AG04449 (cell line): ENCODE measurements around the gene NMU.
"Not testable (repeated sequence)": the region's sequence is repeated elsewhere in the genome, so short reads cannot be mapped to it uniquely, and the experiment has no call there.

ENCODE experiments used
- CTCF ChIA-PET: fragments of 350-600 bp; formaldehyde crosslinking; extraction: SDS; loops from one replicate; lab custom pipeline; 2021; ENCODE audit warnings: antibody characterized with exemption; lab: Yijun Ruan, JAX
- POLR2A ChIA-PET: fragments of 400-600, 350-600 bp; formaldehyde crosslinking; extraction: SDS; loops from one replicate; lab custom pipeline; 2020; ENCODE audit warnings: antibody characterized with exemption, inconsistent platforms; lab: Yijun Ruan, JAX
- DNase-seq: peaks from one replicate; pipeline ENCODE4 v3.0.0-alpha.2; 2010; ENCODE audit warnings: low read depth, low spot score
- H3K4me3 ChIP-seq: 2 replicates; pipeline ENCODE4 v1.5.1; 2011; ENCODE audit warnings: low read depth, mild to moderate bottlenecking, control low read depth, low read length
- CTCF ChIP-seq: IDR thresholded peaks from one replicate; pipeline ENCODE4 v1.5.1; 2011; ENCODE audit warnings: mild to moderate bottlenecking, moderate library complexity, low read length, control low read depth, inconsistent platforms; ENCODE audit not compliant: insufficient read depth; ENCODE audit errors: missing control alignments

NMU gene

GRCh38 chr4:55635282-55635681 lies 816 bp downstream of the NMU start:
- CTCF ChIA-PET, result no interaction called here
- DNase-seq, result no peak

GRCh38 chr4:55634417-55635128 lies 1.5 kb downstream of the NMU start:
- no peak for DNase-seq
- no peak overlapping the region for H3K4me3 ChIP-seq
- TF ChIP-seq CTCF, result no peak
- POLR2A ChIA-PET, result no interaction called here
- CTCF ChIA-PET, result no interaction called here

More at GRCh38 chr4:55635282-55635681, 816 bp downstream of the NMU start:
- POLR2A ChIA-PET, result no interaction called here
- no peak overlapping the region for H3K4me3 ChIP-seq
- no peak for TF ChIP-seq CTCF

- TF ChIP-seq CTCF, result no peak
- no peak for DNase-seq
- ChIA-PET POLR2A (no interaction called here), CTCF (no interaction called here)
- H3K4me3 ChIP-seq, result no peak overlapping the region
Measured at GRCh38 chr4:55633903-55634302, 2.2 kb downstream of the NMU start.

- CTCF ChIA-PET, result no interaction called here
- TF ChIP-seq CTCF, result no peak
- POLR2A ChIA-PET, result no interaction called here
- no peak for DNase-seq
- H3K4me3 ChIP-seq, result no peak overlapping the region
Measured at GRCh38 chr4:55625835-55626234, 10.3 kb downstream of the NMU start.

GRCh38 chr4:55624063-55624462 lies 12.0 kb downstream of the NMU start:
- CTCF ChIA-PET, DNase-seq, H3K4me3 ChIP-seq, POLR2A ChIA-PET: not testable (repeated sequence)

GRCh38 chr4:55618546-55619143 lies 17.5 kb downstream of the NMU start:
- no peak overlapping the region for H3K4me3 ChIP-seq
- ChIA-PET POLR2A (no interaction called here), CTCF (no interaction called here)
- no peak for DNase-seq
- no peak for TF ChIP-seq CTCF

- POLR2A ChIA-PET, result no interaction called here
- CTCF ChIA-PET, result no interaction called here
- no peak overlapping the region for H3K4me3 ChIP-seq
- TF ChIP-seq CTCF, result no peak
- DNase-seq, result no peak
Measured at GRCh38 chr4:55617587-55618197, 18.4 kb downstream of the NMU start.
